ENCODE data around the gene AK1.

Gene AK1

GRCh38 chr9:127909839-127910273 is 32.4 kb upstream of the AK1 start:
- no peak for DNase-seq (ENCODE audit: low read depth)

GRCh38 chr9:127908660-127908926 is 31.1 kb upstream of the AK1 start:
- no peak for DNase-seq (ENCODE audit: low read depth)

GRCh38 chr9:127907867-127908659 is 30.6 kb upstream of the AK1 start:
- no peak for DNase-seq (ENCODE audit: low read depth)

GRCh38 chr9:127905788-127906191 is 28.3 kb upstream of the AK1 start:
- peak; percentile 74 for DNase-seq (ENCODE audit: low read depth)

GRCh38 chr9:127905004-127905728 is 27.7 kb upstream of the AK1 start:
- DNase-seq (ENCODE audit: low read depth): peak; percentile 71

GRCh38 chr9:127904561-127905003 is 27.1 kb upstream of the AK1 start:
- DNase-seq (ENCODE audit: low read depth): no peak

- peak; percentile 37 for DNase-seq (ENCODE audit: low read depth)
Observed at GRCh38 chr9:127903557-127904475, 26.3 kb upstream of the AK1 start.

- DNase-seq (ENCODE audit: low read depth): peak; percentile 55
Observed at GRCh38 chr9:127899128-127899943, 21.9 kb upstream of the AK1 start, which contains the start of gene ST6GALNAC6. Gene ST6GALNAC6, minus strand, starts transcription at chr9:127899603. Its CDS starts 1,622 bp downstream, at chr9:127897981.

GRCh38 chr9:127898433-127899127 is 21.1 kb upstream of the AK1 start:
- DNase-seq (ENCODE audit: low read depth): no peak

- no peak for DNase-seq (ENCODE audit: low read depth)
Observed at GRCh38 chr9:127897193-127897692, 19.8 kb upstream of the AK1 start.

- no peak for DNase-seq (ENCODE audit: low read depth)
Observed at GRCh38 chr9:127896395-127897192, 19.1 kb upstream of the AK1 start.

- DNase-seq (ENCODE audit: low read depth): no peak
Observed at GRCh38 chr9:127895811-127896210, 18.3 kb upstream of the AK1 start.

GRCh38 chr9:127893392-127893791 is 15.9 kb upstream of the AK1 start:
- DNase-seq (ENCODE audit: low read depth): no peak

GRCh38 chr9:127892831-127893230 is 15.4 kb upstream of the AK1 start:
- no peak for DNase-seq (ENCODE audit: low read depth)

- no peak for DNase-seq (ENCODE audit: low read depth)
Observed at GRCh38 chr9:127890053-127890452, 12.6 kb upstream of the AK1 start.

- DNase-seq (ENCODE audit: low read depth): no peak
Observed at GRCh38 chr9:127887792-127888191, 10.3 kb upstream of the AK1 start.

GRCh38 chr9:127886401-127886972 is 9.0 kb upstream of the AK1 start:
- DNase-seq (ENCODE audit: low read depth): no peak

- no peak for DNase-seq (ENCODE audit: low read depth)
Observed at GRCh38 chr9:127885508-127886281, 8.2 kb upstream of the AK1 start.

Measured in T-helper 22 cell (primary cell).